Activated naive CD8-positive, alpha-beta T cell treated with anti-CD3 and anti-CD28 coated beads for 36 hours (primary cell): ENCODE data around the gene PLIN3. TPM values are rescaled to one million over a fixed set of nuclear protein-coding genes. Genes with fewer than 3 reads are reported as not detected.
A peak's percentile ranks its signal among the peaks of the same experiment; 100 is the strongest.
"Not testable (repeated sequence)": the region's sequence is repeated elsewhere in the genome, so short reads cannot be mapped to it uniquely, and the experiment has no call there.

Experiments
- DNase-seq: peaks from one replicate; pipeline ENCODE4 v3.0.0; 2021
- H3K27ac Mint-ChIP-seq: one replicate; pipeline ENCODE4 v1.8.0; 2022; ENCODE audit warnings: mild to moderate bottlenecking, moderate library complexity, mixed read lengths
- H3K27me3 Mint-ChIP-seq: one replicate; pipeline ENCODE4 v1.8.0; 2022; ENCODE audit warnings: mild to moderate bottlenecking, mixed read lengths
- H3K36me3 Mint-ChIP-seq: one replicate; pipeline ENCODE4 v1.8.0; 2021; ENCODE audit warnings: mild to moderate bottlenecking, mixed read lengths
- H3K4me1 Mint-ChIP-seq: one replicate; pipeline ENCODE4 v1.8.0; 2021; ENCODE audit warnings: mixed read lengths
- H3K4me3 Mint-ChIP-seq: one replicate; pipeline ENCODE4 v1.8.0; 2022; ENCODE audit warnings: mild to moderate bottlenecking, moderate library complexity, mixed read lengths
- H3K9me3 Mint-ChIP-seq: one replicate; pipeline ENCODE4 v1.8.0; 2022; ENCODE audit warnings: mixed read lengths
- total RNA-seq, 2 experiments: library from RNA; stranded (reverse); gene quantifications; one replicate each; pipeline ENCODE4 v1.2.3, GENCODE V29; 2021

PLIN3 gene
- total RNA-seq, 2 experiments from 2014 or later, result 14.6 to 14.7 TPM

- H3K27ac Mint-ChIP-seq, result no peak overlapping the region
- H3K9me3 Mint-ChIP-seq, result no peaks in the 10 kb centered on the region
- H3K27me3 Mint-ChIP-seq, result no peaks in the 10 kb centered on the region
- no peak overlapping the region for H3K4me3 Mint-ChIP-seq
- no peak for DNase-seq
- peaks cover 5% of the 10 kb centered on the region for H3K36me3 Mint-ChIP-seq
- no peaks in the 10 kb centered on the region for H3K4me1 Mint-ChIP-seq
Observed at GRCh38 chr19:4843647-4843965, 23.9 kb downstream of the PLIN3 start.

GRCh38 chr19:4839192-4839591 lies 28.3 kb downstream of the PLIN3 start:
- Mint-ChIP-seq H3K9me3 (no peaks in the 10 kb centered on the region), H3K36me3 (peaks cover 5% of the 10 kb centered on the region), H3K4me1 (no peaks in the 10 kb centered on the region), H3K27me3 (no peaks in the 10 kb centered on the region), H3K4me3 (no peak overlapping the region), H3K27ac (no peak overlapping the region)
- no peak for DNase-seq

- Mint-ChIP-seq H3K4me3 (peak overlapping the region; percentile 14), H3K9me3 (no peaks in the 10 kb centered on the region), H3K36me3 (peaks cover 19% of the 10 kb centered on the region), H3K27ac (no peak overlapping the region), H3K4me1 (peaks cover 16% of the 10 kb centered on the region), H3K27me3 (no peaks in the 10 kb centered on the region)
- no peak for DNase-seq
Observed at GRCh38 chr19:4832776-4833175, 34.7 kb downstream of the PLIN3 start.

GRCh38 chr19:4831979-4832340 lies 35.5 kb downstream of the PLIN3 start:
- not testable (repeated sequence) for H3K9me3 Mint-ChIP-seq, DNase-seq, H3K27me3 Mint-ChIP-seq
- Mint-ChIP-seq H3K36me3 (peaks cover 19% of the 10 kb centered on the region), H3K4me1 (peaks cover 16% of the 10 kb centered on the region), H3K4me3 (peak overlapping the region; percentile 93), H3K27ac (peak overlapping the region; percentile 89)

- Mint-ChIP-seq H3K4me3 (peak within 1 kb of the TSS; percentile 93), H3K36me3 (peaks cover 19% of the 10 kb centered on the region), H3K4me1 (peaks cover 16% of the 10 kb centered on the region), H3K9me3 (no peaks in the 10 kb centered on the region), H3K27me3 (no peaks in the 10 kb centered on the region), H3K27ac (peak within 1 kb of the TSS; percentile 89)
- DNase-seq, result peak; percentile 80
Observed at GRCh38 chr19:4831304-4831978, 36.0 kb downstream of the PLIN3 start, which contains the start of gene TICAM1. Gene TICAM1, minus strand, starts transcription at chr19:4831712. Its CDS starts 13,335 bp downstream, at chr19:4818377.

GRCh38 chr19:4830768-4831265 lies 36.6 kb downstream of the PLIN3 start:
- Mint-ChIP-seq H3K4me3 (peak overlapping the region; percentile 93), H3K9me3 (no peaks in the 10 kb centered on the region), H3K36me3 (peaks cover 19% of the 10 kb centered on the region)

GRCh38 chr19:4830332-4830731 lies 37.1 kb downstream of the PLIN3 start:
- H3K4me3 Mint-ChIP-seq, result peak overlapping the region; percentile 93
- peaks cover 19% of the 10 kb centered on the region for H3K36me3 Mint-ChIP-seq
- peak overlapping the region; percentile 89 for H3K27ac Mint-ChIP-seq
- no peaks in the 10 kb centered on the region for H3K9me3 Mint-ChIP-seq
- H3K4me1 Mint-ChIP-seq, result peaks cover 16% of the 10 kb centered on the region
- DNase-seq, result no peak
- H3K27me3 Mint-ChIP-seq, result no peaks in the 10 kb centered on the region

More at GRCh38 chr19:4830768-4831265, 36.6 kb downstream of the PLIN3 start:
- peak overlapping the region; percentile 89 for H3K27ac Mint-ChIP-seq
- no peaks in the 10 kb centered on the region for H3K27me3 Mint-ChIP-seq
- H3K4me1 Mint-ChIP-seq, result peaks cover 16% of the 10 kb centered on the region
- DNase-seq, result no peak

GRCh38 chr19:4829001-4829712 lies 38.3 kb downstream of the PLIN3 start:
- Mint-ChIP-seq H3K27me3 (no peaks in the 10 kb centered on the region), H3K9me3 (no peaks in the 10 kb centered on the region), H3K27ac (peak overlapping the region; percentile 51), H3K4me3 (peak overlapping the region; percentile 73), H3K36me3 (peaks cover 19% of the 10 kb centered on the region), H3K4me1 (peaks cover 16% of the 10 kb centered on the region)
- DNase-seq, result no peak

GRCh38 chr19:4823577-4823976 lies 43.9 kb downstream of the PLIN3 start:
- peaks cover 6% of the 10 kb centered on the region for H3K36me3 Mint-ChIP-seq
- no peak overlapping the region for H3K4me3 Mint-ChIP-seq
- H3K27ac Mint-ChIP-seq, result no peak overlapping the region
- no peak for DNase-seq
- no peaks in the 10 kb centered on the region for H3K4me1 Mint-ChIP-seq
- no peaks in the 10 kb centered on the region for H3K27me3 Mint-ChIP-seq
- H3K9me3 Mint-ChIP-seq, result no peaks in the 10 kb centered on the region

- not testable (repeated sequence) for H3K36me3 Mint-ChIP-seq, DNase-seq, H3K4me1 Mint-ChIP-seq, H3K9me3 Mint-ChIP-seq, H3K4me3 Mint-ChIP-seq, H3K27ac Mint-ChIP-seq, H3K27me3 Mint-ChIP-seq
Observed at GRCh38 chr19:4822354-4822753, 45.1 kb downstream of the PLIN3 start.

- peak overlapping the region; percentile 46 for H3K27ac Mint-ChIP-seq
Observed at GRCh38 chr19:4821265-4821664, 46.2 kb downstream of the PLIN3 start.

GRCh38 chr19:4817467-4818277 lies 49.8 kb downstream of the PLIN3 start:
- Mint-ChIP-seq H3K4me1 (peaks cover 9% of the 10 kb centered on the region), H3K36me3 (peaks cover 21% of the 10 kb centered on the region), H3K4me3 (no peak overlapping the region), H3K9me3 (peaks cover 5% of the 10 kb centered on the region), H3K27ac (no peak overlapping the region), H3K27me3 (no peaks in the 10 kb centered on the region)
- no peak for DNase-seq

More at GRCh38 chr19:4821265-4821664, 46.2 kb downstream of the PLIN3 start:
- no peak overlapping the region for H3K4me3 Mint-ChIP-seq
- H3K36me3 Mint-ChIP-seq, result peaks cover 12% of the 10 kb centered on the region
- H3K27me3 Mint-ChIP-seq, result no peaks in the 10 kb centered on the region
- no peaks in the 10 kb centered on the region for H3K4me1 Mint-ChIP-seq
- no peaks in the 10 kb centered on the region for H3K9me3 Mint-ChIP-seq
- no peak for DNase-seq

- H3K9me3 Mint-ChIP-seq, result peaks cover 5% of the 10 kb centered on the region
- H3K27ac Mint-ChIP-seq, result no peak overlapping the region
Observed at GRCh38 chr19:4816950-4817278, 50.6 kb downstream of the PLIN3 start.

GRCh38 chr19:4816202-4816949 lies 51.1 kb downstream of the PLIN3 start:
- H3K4me3 Mint-ChIP-seq, result no peak overlapping the region
- peaks cover 5% of the 10 kb centered on the region for H3K9me3 Mint-ChIP-seq
- peaks cover 12% of the 10 kb centered on the region for H3K4me1 Mint-ChIP-seq
- no peak for DNase-seq
- no peaks in the 10 kb centered on the region for H3K27me3 Mint-ChIP-seq
- peak overlapping the region; percentile 64 for H3K27ac Mint-ChIP-seq
- H3K36me3 Mint-ChIP-seq, result peaks cover 19% of the 10 kb centered on the region

More at GRCh38 chr19:4816950-4817278, 50.6 kb downstream of the PLIN3 start:
- Mint-ChIP-seq H3K36me3 (peaks cover 19% of the 10 kb centered on the region), H3K4me3 (no peak overlapping the region), H3K27me3 (no peaks in the 10 kb centered on the region), H3K4me1 (peaks cover 9% of the 10 kb centered on the region)
- no peak for DNase-seq
